BJ (cell line): ENCODE results near the gene GMPPB. TPM values are rescaled to one million over a fixed set of nuclear protein-coding genes. Genes with fewer than 3 reads are reported as not detected.
"Not testable (repeated sequence)": the region's sequence is repeated elsewhere in the genome, so short reads cannot be mapped to it uniquely, and the experiment has no call there.

Experiments
- CTCF ChIA-PET: fragments of 350-600 bp; formaldehyde crosslinking; extraction: SDS; loops from one replicate; lab custom pipeline; 2021; ENCODE audit warnings: antibody characterized with exemption, inconsistent platforms; lab: Yijun Ruan, JAX
- POLR2A ChIA-PET: fragments of 300-600 bp; sonication (Branson Sonifier 250); formaldehyde crosslinking; extraction: SDS; loops from one replicate; lab custom pipeline; 2021; ENCODE audit warnings: antibody characterized with exemption; lab: Charles Lee
- DNase-seq: peaks from one replicate; pipeline ENCODE4 v3.0.0-alpha.2; 2011; ENCODE audit warnings: low read depth
- H3K27me3 ChIP-seq: 2 replicates; pipeline ENCODE4 v1.6.0; 2011; ENCODE audit warnings: low read length; ENCODE audit not compliant: control insufficient read depth, insufficient read depth
- H3K36me3 ChIP-seq: 2 replicates; pipeline ENCODE4 v1.5.1; 2011; ENCODE audit warnings: low read length; ENCODE audit not compliant: control insufficient read depth, insufficient read depth
- H3K4me3 ChIP-seq: 2 replicates; pipeline ENCODE4 v1.5.1; 2011; ENCODE audit warnings: low read depth, mild to moderate bottlenecking, control low read depth, low read length
- polyA plus RNA-seq: library from polyadenylated mRNA; depleted of rRNA; stranded (reverse); fragments of >200 nt; gene quantifications from 2 replicates; pipeline ENCODE4 v1.2.3, GENCODE V29; 2011
- TF ChIP-seq, protein P1 (sequence below): IDR thresholded peaks from 2 replicates; pipeline ENCODE4 v1.5.1; 2011; ENCODE audit warnings: low read depth, mild to moderate bottlenecking, control low read depth, inconsistent platforms, low read length, moderate library complexity; ENCODE audit not compliant: insufficient read depth

The GMPPB gene
- polyA plus RNA-seq, 1 experiment: 30.0 TPM

DNA sequence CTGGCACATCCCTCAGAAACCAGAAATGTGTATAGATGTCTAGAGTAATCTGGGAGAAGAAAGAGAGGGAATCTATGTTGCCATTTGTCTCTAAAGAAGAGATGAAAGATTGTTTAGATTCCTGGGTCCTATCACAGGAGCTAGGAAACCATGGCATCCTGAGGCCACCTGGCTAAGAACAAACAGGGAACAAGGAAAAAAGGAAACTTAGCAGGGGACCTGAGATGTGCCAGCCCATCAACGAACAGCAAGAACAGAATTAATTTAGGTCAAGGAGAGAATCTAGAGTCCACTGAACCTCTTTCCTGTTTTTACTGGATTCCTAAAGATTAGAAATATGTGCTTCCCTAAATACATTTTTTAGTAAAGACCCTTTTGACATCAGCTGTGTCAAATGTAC, 32.3 kb upstream of the GMPPB start:
- Histone ChIP-seq H3K27me3 (no peaks in the 10 kb centered on the region), H3K36me3 (peaks cover 2% of the 10 kb centered on the region; the same call in 1 of the 2 replicates), H3K4me3 (no peak overlapping the region)
- POLR2A ChIA-PET: no interaction called here
- CTCF ChIA-PET: no interaction called here
- TF ChIP-seq, protein P1, sequence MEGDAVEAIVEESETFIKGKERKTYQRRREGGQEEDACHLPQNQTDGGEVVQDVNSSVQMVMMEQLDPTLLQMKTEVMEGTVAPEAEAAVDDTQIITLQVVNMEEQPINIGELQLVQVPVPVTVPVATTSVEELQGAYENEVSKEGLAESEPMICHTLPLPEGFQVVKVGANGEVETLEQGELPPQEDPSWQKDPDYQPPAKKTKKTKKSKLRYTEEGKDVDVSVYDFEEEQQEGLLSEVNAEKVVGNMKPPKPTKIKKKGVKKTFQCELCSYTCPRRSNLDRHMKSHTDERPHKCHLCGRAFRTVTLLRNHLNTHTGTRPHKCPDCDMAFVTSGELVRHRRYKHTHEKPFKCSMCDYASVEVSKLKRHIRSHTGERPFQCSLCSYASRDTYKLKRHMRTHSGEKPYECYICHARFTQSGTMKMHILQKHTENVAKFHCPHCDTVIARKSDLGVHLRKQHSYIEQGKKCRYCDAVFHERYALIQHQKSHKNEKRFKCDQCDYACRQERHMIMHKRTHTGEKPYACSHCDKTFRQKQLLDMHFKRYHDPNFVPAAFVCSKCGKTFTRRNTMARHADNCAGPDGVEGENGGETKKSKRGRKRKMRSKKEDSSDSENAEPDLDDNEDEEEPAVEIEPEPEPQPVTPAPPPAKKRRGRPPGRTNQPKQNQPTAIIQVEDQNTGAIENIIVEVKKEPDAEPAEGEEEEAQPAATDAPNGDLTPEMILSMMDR: no peak
- no peak for DNase-seq

DNA sequence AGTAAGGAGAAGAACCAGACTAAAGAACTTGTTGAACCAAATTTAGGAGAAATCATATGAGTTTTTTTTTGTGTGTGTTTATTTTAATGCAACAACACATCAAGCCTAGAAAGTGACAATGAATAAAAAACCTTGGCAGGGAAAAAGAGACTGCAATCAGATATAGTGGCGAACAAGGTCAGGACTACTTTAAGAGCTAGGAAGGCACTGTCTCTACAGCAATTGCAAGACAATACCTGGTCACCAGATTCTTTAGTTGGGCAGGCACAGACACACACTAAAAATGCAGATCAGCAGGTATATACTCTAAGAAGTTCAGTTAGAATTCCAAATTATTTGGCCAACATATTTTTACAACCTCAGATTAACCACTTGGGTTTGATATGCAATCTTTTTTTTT, 30.8 kb upstream of the GMPPB start:
- H3K36me3 ChIP-seq: peaks cover under 1% of the 10 kb centered on the region; the same call in 1 of the 2 replicates
- ChIA-PET CTCF (interaction anchor here (0.6 kb wide), 1 partner anchor 52 kb away, joined by 3 read pairs; no protein-coding TSS in a partner anchor), POLR2A (no interaction called here)
- H3K4me3 ChIP-seq: no peak overlapping the region
- TF ChIP-seq, protein P1: no peak
- H3K27me3 ChIP-seq: no peaks in the 10 kb centered on the region
- DNase-seq: no peak

DNA sequence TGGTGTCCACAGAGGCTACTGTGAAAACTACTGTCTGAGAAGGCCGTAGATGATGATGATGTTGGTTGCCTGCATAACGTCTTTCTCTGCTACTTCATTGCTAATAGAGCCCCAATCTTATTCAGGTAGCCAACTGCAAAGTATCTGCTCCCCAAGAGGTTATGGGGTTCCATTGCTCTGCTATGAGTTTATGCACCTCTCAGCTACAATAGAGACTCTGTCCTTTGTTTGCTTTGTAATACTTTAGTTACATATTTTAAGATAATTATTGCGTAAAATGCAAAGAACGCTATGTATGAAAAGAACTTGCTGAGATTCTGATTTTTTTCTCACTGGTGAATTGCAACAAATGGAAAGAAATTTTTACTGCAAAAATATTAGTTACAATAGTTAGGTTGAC, 27.8 kb upstream of the GMPPB start:
- no peak for DNase-seq
- TF ChIP-seq, protein P1: no peak
- Histone ChIP-seq H3K27me3 (no peaks in the 10 kb centered on the region), H3K4me3 (no peak overlapping the region), H3K36me3 (peaks cover 3% of the 10 kb centered on the region; the same call in 1 of the 2 replicates)
- ChIA-PET POLR2A (no interaction called here), CTCF (no interaction called here)

DNA sequence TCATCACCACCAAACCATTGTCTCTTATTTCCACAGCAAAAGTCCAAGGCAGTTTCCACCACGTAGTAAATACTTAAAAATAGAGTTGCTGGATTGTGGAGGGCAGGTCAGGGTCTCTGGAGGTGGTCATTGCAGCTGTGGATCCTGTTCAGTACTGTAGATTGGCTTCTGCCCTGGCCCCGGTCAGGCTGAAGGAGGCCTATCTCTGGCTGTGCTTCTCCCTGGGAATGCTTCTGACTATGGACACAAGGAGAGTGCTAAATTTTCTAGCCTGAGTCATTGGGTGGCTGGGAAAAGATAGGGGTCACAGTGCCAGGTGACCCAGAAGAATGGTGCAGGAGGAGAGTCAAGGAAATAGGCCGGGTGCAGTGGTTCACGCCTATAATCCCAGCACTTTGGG, 26.3 kb upstream of the GMPPB start:
- CTCF ChIA-PET: interaction anchor here (0.6 kb wide), 1 partner anchor 81 kb away, joined by 5 read pairs; no protein-coding TSS in a partner anchor
- no peaks in the 10 kb centered on the region for H3K27me3 ChIP-seq
- DNase-seq: no peak
- no peak overlapping the region for H3K4me3 ChIP-seq
- TF ChIP-seq, protein P1: no peak
- H3K36me3 ChIP-seq: peaks cover 3% of the 10 kb centered on the region; the same call in 1 of the 2 replicates
- POLR2A ChIA-PET: no interaction called here

DNA sequence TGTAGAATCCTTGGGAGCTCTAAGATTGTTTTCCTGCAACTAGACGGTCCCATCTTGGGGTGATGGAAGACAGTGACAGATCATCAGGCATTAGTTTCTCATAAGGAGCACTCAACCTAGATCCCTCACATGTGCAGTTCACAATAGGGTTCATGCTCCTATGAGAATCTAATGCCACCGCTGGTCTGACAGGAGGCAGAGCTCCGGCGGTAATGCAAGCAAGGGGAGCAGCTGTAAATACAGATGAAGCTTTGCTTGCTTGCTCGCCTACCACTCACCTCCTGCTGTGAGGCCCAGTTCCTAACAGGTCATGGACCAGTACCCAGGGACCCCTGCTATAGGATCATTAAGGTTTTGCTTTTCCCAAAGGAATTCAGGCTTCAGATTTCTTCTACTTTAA, 25.1 kb upstream of the GMPPB start:
- H3K27me3 ChIP-seq, H3K36me3 ChIP-seq, H3K4me3 ChIP-seq, POLR2A ChIA-PET, DNase-seq, CTCF ChIA-PET: not testable (repeated sequence)
